B cell (primary cell): ENCODE data around the gene OR2G2.

Experiments
- CTCF ChIP-seq: fragments of 200-600 bp; IDR thresholded peaks from one replicate; pipeline ENCODE4 v1.8.0; 2022; ENCODE audit warnings: antibody characterized with exemption, mild to moderate bottlenecking
- EZH2 ChIP-seq: IDR thresholded peaks from 2 replicates; pipeline ENCODE4 v1.6.1; 2012; ENCODE audit warnings: borderline replicate concordance, low read depth, mild to moderate bottlenecking, moderate library complexity, low read length; ENCODE audit not compliant: insufficient read depth, poor library complexity, severe bottlenecking

DNA sequence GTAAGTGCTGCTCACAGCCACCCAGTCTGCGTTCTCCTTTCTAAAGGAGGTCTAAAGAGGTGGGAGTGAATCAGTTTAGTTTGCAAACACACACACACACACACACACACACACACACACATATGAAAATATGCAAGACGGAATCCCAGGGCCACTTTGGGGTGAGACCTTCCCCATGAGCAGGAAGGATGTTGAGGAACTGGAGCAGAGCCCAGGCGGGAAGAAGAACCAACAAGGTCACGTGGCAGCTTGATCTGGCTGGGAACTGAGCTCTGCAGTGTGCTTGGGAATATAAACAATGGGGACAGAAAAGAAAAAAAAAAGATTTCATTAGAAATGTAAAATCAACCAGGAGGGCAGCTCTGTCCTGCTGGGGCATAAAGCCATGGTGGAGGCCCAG is 49.9 kb downstream of the OR2G2 start:
- TF ChIP-seq CTCF (no peak), EZH2 (no peak)
